SU-DHL-6 (cell line): ENCODE data around the gene SESTD1.

Experiments
- EZH2phosphoT487 ChIP-seq: fragments of 200-600 bp; sonication (generic), shearing (Covaris generic); conservative IDR thresholded peaks from 2 replicates; pipeline ENCODE4 v1.6.1; 2018; ENCODE audit warnings: mild to moderate bottlenecking, antibody characterized with exemption, low read length, moderate library complexity, mixed read lengths
- TF ChIP-seq, protein P1 (sequence below): fragments of 200-600 bp; sonication (generic); IDR thresholded peaks from one replicate; pipeline ENCODE4 v1.5.1; 2017; ENCODE audit warnings: antibody characterized with exemption, mild to moderate bottlenecking, low read length, moderate library complexity; ENCODE audit not compliant: insufficient read depth, poor library complexity, severe bottlenecking

DNA sequence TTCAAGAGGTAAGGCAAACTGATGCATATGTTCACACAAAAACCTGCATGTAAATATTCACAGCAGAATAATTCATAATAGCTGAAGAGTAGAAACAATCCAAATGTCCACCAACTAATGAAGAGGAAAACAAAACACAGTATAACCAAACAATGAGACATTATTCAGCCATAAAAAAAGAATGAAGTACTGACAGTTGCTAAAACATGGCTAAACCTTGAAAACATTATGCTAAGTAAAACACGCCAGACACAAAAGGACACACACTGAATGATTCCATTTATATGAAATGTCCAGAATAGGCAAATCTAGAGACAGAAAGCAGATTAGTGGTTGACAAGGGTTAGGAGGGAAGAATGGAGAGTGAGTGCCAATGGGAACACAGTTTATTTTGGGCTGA, 86.9 kb downstream of the SESTD1 start:
- TF ChIP-seq, protein P1, sequence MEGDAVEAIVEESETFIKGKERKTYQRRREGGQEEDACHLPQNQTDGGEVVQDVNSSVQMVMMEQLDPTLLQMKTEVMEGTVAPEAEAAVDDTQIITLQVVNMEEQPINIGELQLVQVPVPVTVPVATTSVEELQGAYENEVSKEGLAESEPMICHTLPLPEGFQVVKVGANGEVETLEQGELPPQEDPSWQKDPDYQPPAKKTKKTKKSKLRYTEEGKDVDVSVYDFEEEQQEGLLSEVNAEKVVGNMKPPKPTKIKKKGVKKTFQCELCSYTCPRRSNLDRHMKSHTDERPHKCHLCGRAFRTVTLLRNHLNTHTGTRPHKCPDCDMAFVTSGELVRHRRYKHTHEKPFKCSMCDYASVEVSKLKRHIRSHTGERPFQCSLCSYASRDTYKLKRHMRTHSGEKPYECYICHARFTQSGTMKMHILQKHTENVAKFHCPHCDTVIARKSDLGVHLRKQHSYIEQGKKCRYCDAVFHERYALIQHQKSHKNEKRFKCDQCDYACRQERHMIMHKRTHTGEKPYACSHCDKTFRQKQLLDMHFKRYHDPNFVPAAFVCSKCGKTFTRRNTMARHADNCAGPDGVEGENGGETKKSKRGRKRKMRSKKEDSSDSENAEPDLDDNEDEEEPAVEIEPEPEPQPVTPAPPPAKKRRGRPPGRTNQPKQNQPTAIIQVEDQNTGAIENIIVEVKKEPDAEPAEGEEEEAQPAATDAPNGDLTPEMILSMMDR = no peak
- no peak for TF ChIP-seq EZH2phosphoT487
